Spinal cord (tissue), 10 donors: ENCODE results near the gene SCUBE3. TPM values are rescaled to one million over a fixed set of nuclear protein-coding genes. Genes with fewer than 3 reads are reported as not detected.
A peak's percentile ranks its signal among the peaks of the same experiment; 100 is the strongest.

ENCODE experiments used
- DNase-seq, 6 donors: peaks; one replicate each; pipeline versions ENCODE4 v3.0.0 to v3.0.0-alpha.2; 2013 to 2015; ENCODE audit warnings: low spot score in 6 of 6, low read depth in 4 of 6
- H3K27ac ChIP-seq: one replicate; pipeline ENCODE4 v1.5.1; 2013; ENCODE audit warnings: low read depth, low read length, control low read depth
- H3K27me3 ChIP-seq: one replicate; pipeline ENCODE4 v1.6.1; 2013; ENCODE audit warnings: low read length; ENCODE audit not compliant: control insufficient read depth, insufficient read depth
- H3K36me3 ChIP-seq: one replicate; pipeline ENCODE4 v1.6.1; 2013; ENCODE audit warnings: low read length; ENCODE audit not compliant: control insufficient read depth, insufficient read depth
- H3K4me1 ChIP-seq: one replicate; pipeline ENCODE4 v1.6.1; 2013; ENCODE audit warnings: low read length; ENCODE audit not compliant: control insufficient read depth, insufficient read depth
- H3K4me3 ChIP-seq: one replicate; pipeline ENCODE4 v1.5.1; 2013; ENCODE audit warnings: low read depth, low read length, control low read depth
- H3K9me3 ChIP-seq: one replicate; pipeline ENCODE4 v1.6.1; 2013; ENCODE audit warnings: low read length; ENCODE audit not compliant: control insufficient read depth, insufficient read depth
- WGBS: methylation state at CpG from one replicate; pipeline ENCODE4 v1.1.5; 2013; ENCODE audit warnings: missing lambda C conversion rate; ENCODE audit not compliant: insufficient coverage; 5-methylcytosine and 5-hydroxymethylcytosine counted together
- polyA plus RNA-seq, 2 donors: library from polyadenylated mRNA; unstranded; fragments of 120-200 nt; gene quantifications; one replicate each; pipeline ENCODE4 v1.2.1, GENCODE V29; 2013; ENCODE audit not compliant: insufficient read length in 2 of 2
- total RNA-seq, 2 donors: library from RNA; depleted of rRNA in 1 of 2; stranded (reverse); fragments of 120-200 nt in 1 of 2; fragments of >200 nt in 1 of 2; gene quantifications; one replicate each; pipeline versions ENCODE4 v1.2.3 to v1.2.4, GENCODE V29; 2013 to 2014
- donor health status: healthy.

Gene SCUBE3
- total and polyA plus RNA-seq, 4 donors: 4.4 to 11.5 (median 7.9) TPM

- Histone ChIP-seq H3K4me3 (no peak overlapping the region), H3K36me3 (no peaks in the 10 kb centered on the region), H3K9me3 (no peaks in the 10 kb centered on the region), H3K27me3 (peaks cover 6% of the 10 kb centered on the region), H3K4me1 (peaks cover 20% of the 10 kb centered on the region), H3K27ac (no peak overlapping the region)
- 67% methylated on average over 3 of the region's 5 CpGs for WGBS
- DNase-seq: peak in 1 of 6 donors; percentile 25
Measured at GRCh38 chr6:35178932-35179832, 34.6 kb upstream of the SCUBE3 start.

DNA sequence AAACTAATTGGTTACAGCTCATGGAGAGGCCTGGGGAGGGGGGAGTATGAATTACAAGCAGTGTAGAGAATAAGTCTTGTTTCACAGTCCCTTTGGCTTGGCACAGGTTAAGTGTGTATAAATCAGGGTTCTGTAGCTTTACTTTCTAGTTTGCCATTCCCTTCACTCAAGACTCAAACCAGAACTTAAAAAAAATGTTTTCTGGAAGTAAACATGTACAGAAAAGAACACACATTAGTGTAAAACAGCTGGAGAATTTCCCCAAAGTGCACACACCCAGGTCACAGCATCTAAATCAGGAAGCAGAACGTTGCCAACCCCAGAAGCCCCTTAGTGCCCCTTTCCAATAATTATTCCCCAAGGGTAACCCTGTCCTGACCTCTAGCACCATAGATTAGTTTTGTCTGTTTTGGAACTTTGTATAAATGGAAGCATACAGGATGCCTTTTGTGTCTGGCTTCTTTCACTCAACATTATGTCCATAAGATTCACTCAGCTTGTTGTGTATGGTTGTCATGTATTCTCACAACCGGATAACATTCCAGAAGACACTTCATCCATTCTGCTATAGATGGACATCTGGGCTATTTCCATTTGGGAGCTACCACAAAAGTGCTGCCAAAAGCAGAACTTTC, 33.7 kb upstream of the SCUBE3 start:
- H3K27me3 ChIP-seq: peaks cover 6% of the 10 kb centered on the region
- WGBS: no CpG with 5 or more reads among the region's 2 CpGs
- no peaks in the 10 kb centered on the region for H3K36me3 ChIP-seq
- peaks cover 20% of the 10 kb centered on the region for H3K4me1 ChIP-seq
- DNase-seq: peak in 1 of 6 donors; percentile 32
- no peak overlapping the region for H3K27ac ChIP-seq
- H3K9me3 ChIP-seq: no peaks in the 10 kb centered on the region
- no peak overlapping the region for H3K4me3 ChIP-seq

DNA sequence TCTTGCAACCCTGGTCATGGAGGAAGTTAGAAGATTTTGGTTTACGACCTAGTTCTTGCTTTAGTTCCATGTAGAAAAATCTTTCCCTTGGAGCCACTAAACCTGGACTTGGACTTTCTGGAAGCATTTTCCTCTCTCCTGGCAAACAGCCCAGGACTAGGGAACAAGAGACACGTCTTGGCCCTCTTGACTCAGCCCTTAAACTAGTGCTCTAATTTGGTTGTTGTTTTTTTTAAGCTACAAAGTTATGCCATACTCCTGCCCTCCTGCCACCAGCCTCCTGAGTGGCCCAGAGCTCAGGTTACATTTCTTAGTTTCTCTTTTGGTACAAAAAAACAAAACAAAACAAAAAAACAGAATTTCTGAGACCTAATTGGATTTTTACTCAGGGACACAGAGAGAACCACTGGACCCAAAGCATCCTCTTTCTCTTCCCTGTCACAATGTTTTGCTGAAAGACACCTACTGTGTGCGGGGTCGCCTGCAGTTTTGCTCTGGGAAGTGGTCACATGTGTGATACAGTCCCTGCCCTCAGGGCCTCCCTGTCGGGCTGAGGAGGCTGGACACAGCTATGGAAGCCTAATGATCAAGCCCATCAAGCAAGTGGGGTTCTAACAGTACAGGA, 32.3 kb upstream of the SCUBE3 start:
- peak in 1 of 6 donors; percentile 59 for DNase-seq
- Histone ChIP-seq H3K9me3 (no peaks in the 10 kb centered on the region), H3K27ac (no peak overlapping the region), H3K27me3 (peaks cover 6% of the 10 kb centered on the region), H3K4me1 (peaks cover 20% of the 10 kb centered on the region), H3K36me3 (no peaks in the 10 kb centered on the region), H3K4me3 (no peak overlapping the region)
- WGBS: 77% methylated on average over 3 of the region's 5 CpGs

DNA sequence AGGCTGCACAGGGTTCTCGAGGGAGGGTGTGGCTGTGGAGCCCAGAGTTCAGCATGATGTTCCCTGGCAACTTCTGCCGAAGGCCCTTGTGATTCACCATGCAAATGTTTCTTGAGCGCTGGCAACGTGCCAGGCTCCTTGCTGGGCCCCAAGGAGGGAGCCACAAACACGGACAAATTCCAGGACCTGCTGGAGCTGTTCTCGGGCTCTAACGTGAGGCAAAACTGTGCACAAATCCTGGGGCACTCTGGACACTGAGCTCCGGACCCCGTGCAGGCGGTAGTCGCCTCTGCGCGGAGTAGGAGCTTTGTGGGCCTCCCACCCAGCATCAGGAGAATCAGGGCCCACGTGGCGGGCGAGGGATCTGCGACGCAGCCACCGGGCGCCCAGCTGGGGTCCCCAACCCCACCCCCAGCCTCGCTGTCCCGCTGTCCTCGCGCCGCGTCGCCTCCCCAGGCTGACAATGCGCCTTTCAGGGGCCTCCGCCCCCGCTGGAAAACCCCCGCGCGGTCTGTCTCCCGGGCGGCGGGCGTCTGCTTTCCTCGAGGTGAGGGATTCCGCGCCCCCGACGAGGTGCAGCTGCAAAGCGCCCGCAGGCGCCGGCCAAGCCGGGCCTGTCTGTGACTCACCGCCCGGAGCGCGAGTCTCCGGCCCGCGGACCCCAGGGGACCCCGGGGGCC, 31.7 kb upstream of the SCUBE3 start:
- Histone ChIP-seq H3K27ac (no peak overlapping the region), H3K4me3 (no peak overlapping the region), H3K9me3 (no peaks in the 10 kb centered on the region), H3K27me3 (peaks cover 6% of the 10 kb centered on the region), H3K4me1 (peaks cover 20% of the 10 kb centered on the region), H3K36me3 (no peaks in the 10 kb centered on the region)
- peak in 1 of 6 donors; percentile 57 for DNase-seq
- WGBS: 18% methylated on average over 46 of the region's 55 CpGs

DNA sequence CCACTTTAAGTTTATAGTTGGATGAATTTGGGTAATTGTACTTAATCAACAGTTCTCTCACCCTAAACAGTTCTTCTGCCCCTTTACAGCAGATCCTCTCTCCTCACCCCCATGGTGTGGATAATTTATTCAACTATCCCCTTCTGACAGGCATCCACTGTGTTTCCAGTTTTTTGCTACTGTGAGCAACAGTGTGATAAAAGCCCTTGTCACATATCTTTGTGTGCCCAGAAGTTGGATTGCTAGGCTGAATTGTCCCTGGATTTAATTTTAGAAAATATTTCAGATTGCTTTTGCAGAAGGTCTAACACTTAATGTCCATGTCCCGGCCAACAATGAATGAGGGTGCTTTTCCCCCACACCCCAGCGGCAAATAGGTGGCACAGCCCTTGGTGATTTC, 30.5 kb upstream of the SCUBE3 start:
- H3K9me3 ChIP-seq: no peaks in the 10 kb centered on the region
- H3K36me3 ChIP-seq: no peaks in the 10 kb centered on the region
- H3K4me1 ChIP-seq: peaks cover 20% of the 10 kb centered on the region
- no peak overlapping the region for H3K4me3 ChIP-seq
- H3K27me3 ChIP-seq: peaks cover 6% of the 10 kb centered on the region
- WGBS: 100% methylated on average over 1 of the region's 2 CpGs
- no peak overlapping the region for H3K27ac ChIP-seq
- DNase-seq: no peak

GRCh38 chr6:35183935-35184334, 29.8 kb upstream of the SCUBE3 start:
- Histone ChIP-seq H3K27me3 (peaks cover 6% of the 10 kb centered on the region), H3K9me3 (no peaks in the 10 kb centered on the region), H3K27ac (no peak overlapping the region), H3K4me1 (peaks cover 19% of the 10 kb centered on the region), H3K36me3 (no peaks in the 10 kb centered on the region), H3K4me3 (no peak overlapping the region)
- WGBS: 100% methylated on average over 1 of the region's 2 CpGs
- DNase-seq: no peak

GRCh38 chr6:35184580-35185301, 29.0 kb upstream of the SCUBE3 start:
- DNase-seq: no peak
- no peak overlapping the region for H3K4me3 ChIP-seq
- no peaks in the 10 kb centered on the region for H3K36me3 ChIP-seq
- WGBS: 81% methylated on average over 5 of the region's 9 CpGs
- H3K27ac ChIP-seq: no peak overlapping the region
- H3K4me1 ChIP-seq: peaks cover 11% of the 10 kb centered on the region
- peaks cover 6% of the 10 kb centered on the region for H3K27me3 ChIP-seq
- no peaks in the 10 kb centered on the region for H3K9me3 ChIP-seq

GRCh38 chr6:35185302-35185681, 28.5 kb upstream of the SCUBE3 start:
- Histone ChIP-seq H3K27ac (no peak overlapping the region), H3K9me3 (no peaks in the 10 kb centered on the region), H3K4me3 (no peak overlapping the region), H3K4me1 (peaks cover 11% of the 10 kb centered on the region), H3K27me3 (peaks cover 6% of the 10 kb centered on the region), H3K36me3 (no peaks in the 10 kb centered on the region)
- no peak for DNase-seq
- 89% methylated on average over 1 of the region's 6 CpGs for WGBS

GRCh38 chr6:35185971-35186370, 27.8 kb upstream of the SCUBE3 start:
- no peaks in the 10 kb centered on the region for H3K36me3 ChIP-seq
- H3K9me3 ChIP-seq: no peaks in the 10 kb centered on the region
- no peak for DNase-seq
- H3K27me3 ChIP-seq: peaks cover 6% of the 10 kb centered on the region
- no peak overlapping the region for H3K4me3 ChIP-seq
- WGBS: no CpG with 5 or more reads among the region's 1 CpG
- H3K4me1 ChIP-seq: peaks cover 11% of the 10 kb centered on the region
- no peak overlapping the region for H3K27ac ChIP-seq
